Dendritic cell treated with granulocyte-macrophage colony-stimulating factor and Interleukin-4, amounts not matched to agents 40 ng/mL and 50 ng/mL, for 4 days (primary cell): ENCODE measurements around the gene BRWD1.

ENCODE experiments used
- H3K27ac Mint-ChIP-seq: one replicate; pipeline ENCODE4 v1.8.0; 2022; ENCODE audit warnings: mild to moderate bottlenecking, mixed read lengths
- H3K27me3 Mint-ChIP-seq: one replicate; pipeline ENCODE4 v1.8.0; 2022; ENCODE audit warnings: mild to moderate bottlenecking, mixed read lengths
- H3K36me3 Mint-ChIP-seq: one replicate; pipeline ENCODE4 v1.8.0; 2022; ENCODE audit warnings: low read depth, mixed read lengths
- H3K4me1 Mint-ChIP-seq: one replicate; pipeline ENCODE4 v1.8.0; 2022; ENCODE audit warnings: low read depth, mixed read lengths
- H3K4me3 Mint-ChIP-seq: one replicate; pipeline ENCODE4 v1.8.0; 2022; ENCODE audit warnings: mild to moderate bottlenecking, moderate library complexity, mixed read lengths
- H3K9me3 Mint-ChIP-seq: one replicate; pipeline ENCODE4 v1.8.0; 2022; ENCODE audit warnings: mixed read lengths
- intact Hi-C: fragments of 100-400 bp; cut with micrococcal nuclease; formaldehyde crosslinking; loops from one replicate; pipeline ENCODE4 v1.15.0; 2022

Gene BRWD1

GRCh38 chr21:39220150-39220549, 93.3 kb downstream of the BRWD1 start:
- Mint-ChIP-seq H3K4me1 (no peaks in the 10 kb centered on the region), H3K4me3 (no peak overlapping the region), H3K9me3 (no peaks in the 10 kb centered on the region), H3K27ac (no peak overlapping the region), H3K36me3 (peaks cover 85% of the 10 kb centered on the region), H3K27me3 (no peaks in the 10 kb centered on the region)
- intact Hi-C loops = no loop called here

- Mint-ChIP-seq H3K4me1 (no peaks in the 10 kb centered on the region), H3K27ac (no peak overlapping the region), H3K4me3 (no peak overlapping the region), H3K36me3 (peaks cover 80% of the 10 kb centered on the region), H3K9me3 (no peaks in the 10 kb centered on the region), H3K27me3 (no peaks in the 10 kb centered on the region)
- intact Hi-C loops = loop anchor here (10.0 kb wide), 1 partner anchor 47 kb away; no protein-coding TSS in a partner anchor
These were observed 95.4 kb downstream of the BRWD1 start for GRCh38 chr21:39218082-39218409.

- Mint-ChIP-seq H3K4me3 (no peak overlapping the region), H3K9me3 (no peaks in the 10 kb centered on the region), H3K27ac (no peak overlapping the region), H3K4me1 (no peaks in the 10 kb centered on the region), H3K36me3 (peaks cover 80% of the 10 kb centered on the region), H3K27me3 (no peaks in the 10 kb centered on the region)
- intact Hi-C loops = loop anchor here (10.0 kb wide), 1 partner anchor 47 kb away; no protein-coding TSS in a partner anchor
These were observed 95.9 kb downstream of the BRWD1 start for GRCh38 chr21:39217356-39218081.

- Mint-ChIP-seq H3K27ac (no peak overlapping the region), H3K9me3 (no peaks in the 10 kb centered on the region), H3K4me3 (no peak overlapping the region), H3K27me3 (no peaks in the 10 kb centered on the region), H3K36me3 (peaks cover 80% of the 10 kb centered on the region), H3K4me1 (no peaks in the 10 kb centered on the region)
- intact Hi-C loops = loop anchor here (10.0 kb wide), 1 partner anchor 49 kb away; no protein-coding TSS in a partner anchor
These were observed 97.1 kb downstream of the BRWD1 start for GRCh38 chr21:39216290-39216689.

- no peaks in the 10 kb centered on the region for H3K4me1 Mint-ChIP-seq
These were observed 98.4 kb downstream of the BRWD1 start for GRCh38 chr21:39215078-39215477.

GRCh38 chr21:39209334-39209688, 104.1 kb downstream of the BRWD1 start:
- Mint-ChIP-seq H3K4me1 (no peaks in the 10 kb centered on the region), H3K4me3 (no peak overlapping the region), H3K9me3 (no peaks in the 10 kb centered on the region), H3K27ac (peak overlapping the region; percentile 52), H3K36me3 (peaks cover 94% of the 10 kb centered on the region), H3K27me3 (no peaks in the 10 kb centered on the region)
- intact Hi-C loops = no loop called here

More at GRCh38 chr21:39215078-39215477, 98.4 kb downstream of the BRWD1 start:
- Mint-ChIP-seq H3K27ac (no peak overlapping the region), H3K4me3 (no peak overlapping the region), H3K36me3 (peaks cover 83% of the 10 kb centered on the region), H3K27me3 (no peaks in the 10 kb centered on the region), H3K9me3 (no peaks in the 10 kb centered on the region)
- intact Hi-C loops = loop anchor here (10.0 kb wide), 1 partner anchor 50 kb away; no protein-coding TSS in a partner anchor

GRCh38 chr21:39208624-39209333, 104.7 kb downstream of the BRWD1 start:
- intact Hi-C loops = no loop called here
- H3K27ac Mint-ChIP-seq = peak overlapping the region; percentile 52
- no peaks in the 10 kb centered on the region for H3K4me1 Mint-ChIP-seq
- H3K36me3 Mint-ChIP-seq = peaks cover 89% of the 10 kb centered on the region
- H3K9me3 Mint-ChIP-seq = no peaks in the 10 kb centered on the region
- H3K4me3 Mint-ChIP-seq = no peak overlapping the region
- H3K27me3 Mint-ChIP-seq = no peaks in the 10 kb centered on the region

GRCh38 chr21:39204134-39204533, 109.3 kb downstream of the BRWD1 start:
- H3K27ac Mint-ChIP-seq = no peak overlapping the region
- H3K27me3 Mint-ChIP-seq = no peaks in the 10 kb centered on the region
- H3K9me3 Mint-ChIP-seq = no peaks in the 10 kb centered on the region
- H3K4me3 Mint-ChIP-seq = no peak overlapping the region
- intact Hi-C loops = no loop called here
- H3K36me3 Mint-ChIP-seq = peaks cover 91% of the 10 kb centered on the region
- no peaks in the 10 kb centered on the region for H3K4me1 Mint-ChIP-seq

- intact Hi-C loops = no loop called here
- no peaks in the 10 kb centered on the region for H3K9me3 Mint-ChIP-seq
- no peak overlapping the region for H3K4me3 Mint-ChIP-seq
- peaks cover 91% of the 10 kb centered on the region for H3K36me3 Mint-ChIP-seq
- no peaks in the 10 kb centered on the region for H3K4me1 Mint-ChIP-seq
- no peaks in the 10 kb centered on the region for H3K27me3 Mint-ChIP-seq
- no peak overlapping the region for H3K27ac Mint-ChIP-seq
These were observed 114.6 kb downstream of the BRWD1 start for GRCh38 chr21:39198800-39199199.

GRCh38 chr21:39197448-39198233, 115.8 kb downstream of the BRWD1 start:
- Mint-ChIP-seq H3K4me3 (no peak overlapping the region), H3K27me3 (no peaks in the 10 kb centered on the region), H3K9me3 (no peaks in the 10 kb centered on the region), H3K27ac (no peak overlapping the region), H3K4me1 (no peaks in the 10 kb centered on the region), H3K36me3 (peaks cover 86% of the 10 kb centered on the region)
- intact Hi-C loops = no loop called here

GRCh38 chr21:39196838-39197237, 116.6 kb downstream of the BRWD1 start:
- no peaks in the 10 kb centered on the region for H3K9me3 Mint-ChIP-seq
- H3K27ac Mint-ChIP-seq = no peak overlapping the region
- H3K27me3 Mint-ChIP-seq = no peaks in the 10 kb centered on the region
- H3K4me1 Mint-ChIP-seq = no peaks in the 10 kb centered on the region
- no peak overlapping the region for H3K4me3 Mint-ChIP-seq
- intact Hi-C loops = no loop called here
- peaks cover 87% of the 10 kb centered on the region for H3K36me3 Mint-ChIP-seq

GRCh38 chr21:39196310-39196709, 117.1 kb downstream of the BRWD1 start:
- peaks cover 84% of the 10 kb centered on the region for H3K36me3 Mint-ChIP-seq
- no peaks in the 10 kb centered on the region for H3K9me3 Mint-ChIP-seq
- no peak overlapping the region for H3K4me3 Mint-ChIP-seq
- no peak overlapping the region for H3K27ac Mint-ChIP-seq
- no peaks in the 10 kb centered on the region for H3K4me1 Mint-ChIP-seq
- no peaks in the 10 kb centered on the region for H3K27me3 Mint-ChIP-seq
- intact Hi-C loops = no loop called here

GRCh38 chr21:39193380-39193779, 120.1 kb downstream of the BRWD1 start:
- intact Hi-C loops = no loop called here
- Mint-ChIP-seq H3K36me3 (peaks cover 55% of the 10 kb centered on the region), H3K27me3 (no peaks in the 10 kb centered on the region), H3K4me3 (no peak overlapping the region), H3K4me1 (no peaks in the 10 kb centered on the region), H3K9me3 (no peaks in the 10 kb centered on the region), H3K27ac (no peak overlapping the region)
